HepG2 (cell line): ENCODE results near the gene PIEZO2. TPM values are rescaled to one million over a fixed set of nuclear protein-coding genes. Genes with fewer than 3 reads are reported as not detected.
"Not testable (repeated sequence)": the region's sequence is repeated elsewhere in the genome, so short reads cannot be mapped to it uniquely, and the experiment has no call there.

Source experiments
- ATAC-seq: fragments of 200-7000 bp; cut with Tn5 transposase; 3 replicates; pipeline ENCODE4 v1.9.1; 2020; ENCODE audit warnings: mild to moderate bottlenecking, moderate library complexity
- BruUV-seq: library from RNA; stranded (reverse); fragments of 400-500 nt; replicated peaks from 2 replicates; lab custom pipeline; 2021; lab: Mats Ljungman, UMichigan
- CTCF ChIA-PET: fragments of 300-600 bp; formaldehyde crosslinking; extraction: SDS; loops from one replicate; lab custom pipeline; 2021; ENCODE audit warnings: low total read pairs, inconsistent platforms, low intra/inter-chr PET ratio; lab: Yijun Ruan, JAX
- POLR2A ChIA-PET: fragments of 350-600 bp; sonication (Branson Sonifier 250); formaldehyde crosslinking; loops from one replicate; lab custom pipeline; 2020; ENCODE audit warnings: antibody characterized with exemption, inconsistent platforms; lab: Yijun Ruan, JAX
- DNase-seq: peaks from one replicate; pipeline ENCODE4 v3.0.0-alpha.2; 2015; ENCODE audit warnings: low spot score
- FAIRE-seq: peaks from 3 replicates; lab custom pipeline; 2011; peaks lifted over from hg19 to GRCh38; lab: Jason Lieb, UNC
- H2AFZ ChIP-seq: one replicate; pipeline ENCODE4 v1.6.1; 2011; ENCODE audit warnings: low read length, inconsistent platforms
- H3K27ac ChIP-seq: fragments of 300-600 bp; 3 replicates; pipeline ENCODE4 v1.8.0; 2011; ENCODE audit warnings: mixed run types, mild to moderate bottlenecking, mixed read lengths, low read length, inconsistent platforms; ENCODE audit not compliant: insufficient read depth; ENCODE audit errors: extremely low read length
- H3K27me3 ChIP-seq, 2 experiments: fragments of 200-600 bp in 1 of 2; 2 replicates in 1 of 2; 3 replicates in 1 of 2; pipeline versions ENCODE4 v1.6.0 to v1.8.0; 2011; ENCODE audit warnings: low read length in 2 of 2, mild to moderate bottlenecking in 2 of 2, moderate library complexity in 2 of 2, inconsistent platforms in 1 of 2; ENCODE audit not compliant: insufficient read depth in 2 of 2, control insufficient read depth in 1 of 2
- H3K36me3 ChIP-seq, 2 experiments: fragments of 200-600 bp in 1 of 2; replicated peaks in 1 of 2; 2 replicates in 1 of 2; 3 replicates in 1 of 2; pipeline versions ENCODE4 v1.5.1 to v1.8.0; 2011; ENCODE audit warnings: low read length in 2 of 2, inconsistent platforms in 1 of 2; ENCODE audit not compliant: insufficient read depth in 2 of 2, control insufficient read depth in 1 of 2
- H3K4me1 ChIP-seq: 2 replicates; pipeline ENCODE4 v1.5.1; 2012; ENCODE audit warnings: low read length, inconsistent platforms; ENCODE audit not compliant: insufficient read depth
- H3K4me2 ChIP-seq: 2 replicates; pipeline ENCODE4 v1.6.0; 2011; ENCODE audit warnings: low read depth, low read length, inconsistent platforms
- H3K4me3 ChIP-seq, 3 experiments: fragments of 200-600 bp in 1 of 3; sonication (generic), shearing (Covaris generic) in 1 of 3; replicated peaks in 1 of 3; 2 replicates each; pipeline ENCODE4 v1.5.1; 2011 to 2016; ENCODE audit warnings: low read length in 3 of 3, inconsistent platforms in 2 of 3, low read depth in 2 of 3, mild to moderate bottlenecking in 2 of 3, control low read depth in 1 of 3, mixed read lengths in 1 of 3; ENCODE audit not compliant: insufficient read depth in 1 of 3
- H3K79me2 ChIP-seq: one replicate; pipeline ENCODE4 v1.6.1; 2011; ENCODE audit warnings: low read length, inconsistent platforms; ENCODE audit not compliant: insufficient read depth
- H3K9ac ChIP-seq: 2 replicates; pipeline ENCODE4 v1.6.0; 2011; ENCODE audit warnings: mild to moderate bottlenecking, low read depth, low read length, inconsistent platforms; ENCODE audit not compliant: insufficient read depth
- H3K9me3 ChIP-seq: 2 replicates; pipeline ENCODE4 v1.5.1; 2012; ENCODE audit warnings: mild to moderate bottlenecking, low read length
- H4K20me1 ChIP-seq: 2 replicates; pipeline ENCODE4 v1.6.0; 2011; ENCODE audit warnings: inconsistent platforms, mild to moderate bottlenecking, low read length, moderate library complexity; ENCODE audit not compliant: insufficient read depth
- AHDC1 ChIP-seq: sonication (generic); formaldehyde crosslinking; IDR thresholded peaks from 2 replicates; pipeline ENCODE4 v1.5.1; 2020; ENCODE audit warnings: mild to moderate bottlenecking, missing genetic modification reagents, borderline replicate concordance
- BCL6 ChIP-seq: IDR thresholded peaks from 2 replicates; pipeline ENCODE4 v1.6.1; 2016; ENCODE audit warnings: missing genetic modification reagents, missing compliant biosample characterization
- EP300 ChIP-seq, 3 experiments: sonication (generic) in 1 of 3; formaldehyde crosslinking in 1 of 3; IDR thresholded peaks; 2 replicates each; pipeline versions ENCODE4 v1.5.1 to v1.6.1; 2011 to 2020; ENCODE audit warnings: low read depth in 2 of 3, low read length in 2 of 3, borderline replicate concordance in 1 of 3, improper control_type of control experiment in 1 of 3, mild to moderate bottlenecking in 1 of 3, missing genetic modification reagents in 1 of 3, moderate library complexity in 1 of 3
- FOSL2 ChIP-seq: sonication (generic); formaldehyde crosslinking; IDR thresholded peaks from 2 replicates; pipeline ENCODE4 v1.4.0; 2020; ENCODE audit warnings: missing genetic modification reagents
- FOXO1 ChIP-seq: sonication (generic); formaldehyde crosslinking; IDR thresholded peaks from 2 replicates; pipeline ENCODE4 v1.4.0; 2020; ENCODE audit warnings: missing genetic modification reagents
- HOXA3 ChIP-seq: sonication (generic); formaldehyde crosslinking; IDR thresholded peaks from 2 replicates; pipeline ENCODE4 v1.5.0; 2020; ENCODE audit warnings: missing genetic modification reagents
- MIXL1 ChIP-seq: IDR thresholded peaks from 2 replicates; pipeline ENCODE4 v1.6.1; 2016
- MYC ChIP-seq: sonication (generic); formaldehyde crosslinking; IDR thresholded peaks from 2 replicates; pipeline ENCODE4 v1.9.0; 2021; ENCODE audit warnings: missing genetic modification reagents, borderline replicate concordance
- NFYB ChIP-seq: sonication (generic); formaldehyde crosslinking; IDR thresholded peaks from 2 replicates; pipeline ENCODE4 v1.4.0; 2020; ENCODE audit warnings: missing genetic modification reagents
- RARA ChIP-seq: IDR thresholded peaks from 2 replicates; pipeline ENCODE4 v1.6.1; 2016; ENCODE audit warnings: missing genetic modification reagents, missing compliant biosample characterization
- SOX6 ChIP-seq, 2 experiments: fragments of 450-650 bp in 1 of 2; sonication (generic) in 1 of 2; formaldehyde crosslinking in 1 of 2; IDR thresholded peaks; 2 replicates each; pipeline versions ENCODE4 v1.4.0 to v1.6.1; 2017 to 2020; ENCODE audit warnings: antibody characterized with exemption in 1 of 2, mild to moderate bottlenecking in 1 of 2, missing genetic modification reagents in 1 of 2
- WGBS: methylation state at CpG from one replicate; pipeline ENCODE4 v1.1.6; 2017; ENCODE audit warnings: low lambda C conversion rate; 5-methylcytosine and 5-hydroxymethylcytosine counted together
- in situ Hi-C: cut with HindIII; loops from 2 replicates; pipeline ENCODE4 v1.10.0; 2017; ENCODE audit warnings: low pct_unique_long_range_greater_than_20kb; ENCODE audit not compliant: extremely low pct_ligation_motif_present
- intact Hi-C: fragments of 100-400 bp; cut with micrococcal nuclease; formaldehyde crosslinking; loops from one replicate; pipeline ENCODE4 v1.10.0; 2022; ENCODE audit not compliant: unreplicated experiment
- polyA plus RNA-seq, 8 experiments: library from polyadenylated mRNA; depleted of rRNA in 3 of 8; stranded (reverse) in 7 of 8; unstranded in 1 of 8; fragments of >200 nt; fragmentation: Illumina TruSeq in 4 of 8; extraction: Trizol in 4 of 8; gene quantifications; 2 replicates each; pipeline versions ENCODE4 v1.2.1 to v1.2.3, GENCODE V29; 2011 to 2016; ENCODE audit warnings: low read depth in 4 of 8, missing spikeins in 1 of 8, mixed read lengths in 1 of 8; ENCODE audit not compliant: insufficient read depth in 1 of 8
- total RNA-seq, 5 experiments: library from RNA; depleted of rRNA; stranded (reverse); fragments of >200 nt; fragmentation: Illumina TruSeq; extraction: Trizol; gene quantifications; 2 replicates each; pipeline ENCODE4 v1.2.3, GENCODE V29; 2016; ENCODE audit warnings: low read depth in 1 of 5

Gene PIEZO2
- total and polyA plus RNA-seq, 2 of the 13 experiments (the other 11 are each of a cell fraction or from before 2014, with no cell fraction given), result 15.2 to 27.2 TPM

- peaks cover 61% of the 10 kb centered on the region for H3K4me1 ChIP-seq
- H3K79me2 ChIP-seq, H3K36me3 ChIP-seq, H3K4me2 ChIP-seq, FAIRE-seq, H2AFZ ChIP-seq, intact Hi-C loops, POLR2A ChIA-PET, BruUV-seq, H3K9me3 ChIP-seq, H3K4me3 ChIP-seq, CTCF ChIA-PET, H3K27ac ChIP-seq, H3K9ac ChIP-seq, ATAC-seq, DNase-seq, H4K20me1 ChIP-seq, H3K27me3 ChIP-seq: not testable (repeated sequence)
- WGBS, result 85% methylated on average over 4 of the region's 5 CpGs
- TF ChIP-seq NFYB, result peak; percentile 49
- in situ Hi-C loops, result loop anchor here (10.0 kb wide), 1 partner anchor 61 kb away; no protein-coding TSS in a partner anchor
These were observed 233.6 kb downstream of the PIEZO2 start for GRCh38 chr18:10915748-10916147.

- H3K27me3 ChIP-seq; H3K4me3 ChIP-seq; H3K79me2 ChIP-seq; H3K36me3 ChIP-seq; POLR2A ChIA-PET; BruUV-seq; H2AFZ ChIP-seq; H3K9me3 ChIP-seq; intact Hi-C loops; CTCF ChIA-PET; H4K20me1 ChIP-seq; TF ChIP-seq SOX6 (IDR thresholded peaks at IDR 0.05): not testable (repeated sequence)
- H3K9ac ChIP-seq, result peak overlapping the region; percentile 43; the same call in 1 of the 2 replicates
- in situ Hi-C loops, result loop anchor here (10.0 kb wide), 1 partner anchor 60 kb away; no protein-coding TSS in a partner anchor
- ATAC-seq (peak; percentile 97), FAIRE-seq (peak; percentile 83), DNase-seq (peak; percentile 82)
- WGBS, result 15% methylated on average over 5 of the region's 8 CpGs
- peaks cover 69% of the 10 kb centered on the region for H3K4me1 ChIP-seq
- H3K4me2 ChIP-seq, result peak overlapping the region; percentile 55
- H3K27ac ChIP-seq, result peak overlapping the region; percentile 81
- TF ChIP-seq MYC (0 out of 2 replicates have a peak, but pooled peaks have one; percentile 38), HOXA3 (CRISPR knock-in tag) (peak; percentile 35; the same call in 1 of the 2 replicates), EP300 (IDR thresholded peaks at IDR 0.05; ENCODE audit: low read depth in 2 of 2, low read length in 2 of 2) (peak in 1 of 2 experiments; percentile 55; a peak in 1 of 4 replicates), EP300 (CRISPR knock-in tag; IDR thresholded peaks at IDR 0.05; ENCODE audit: borderline replicate concordance) (0 out of 2 replicates have a peak, but pooled peaks have one; percentile 20), BCL6 (CRISPR knock-in tag) (peak; percentile 38; the same call in 1 of the 2 replicates), RARA (CRISPR knock-in tag) (peak; percentile 55; the same call in 1 of the 2 replicates), FOSL2 (CRISPR knock-in tag) (peak; percentile 57), SOX6 (CRISPR knock-in tag; IDR thresholded peaks at IDR 0.05) (peak; percentile 60), FOXO1 (CRISPR knock-in tag) (peak; percentile 83; the same call in 1 of the 2 replicates), AHDC1 (CRISPR knock-in tag) (peak; percentile 66; the same call in 1 of the 2 replicates), MIXL1 (CRISPR knock-in tag) (peak; percentile 70; the same call in 1 of the 2 replicates)
These were observed 234.8 kb downstream of the PIEZO2 start for GRCh38 chr18:10914610-10915009.
